Right atrium auricular region (tissue), 2 donors: ENCODE results near the gene RNU7-1. TPM values are rescaled to one million over a fixed set of nuclear protein-coding genes. Genes with fewer than 3 reads are reported as not detected.

Source experiments
- DNase-seq: peaks from one replicate; pipeline ENCODE4 v3.0.0-alpha.2; 2019; ENCODE audit warnings: low spot score
- H3K27ac ChIP-seq, 2 donors: fragments of 200-600 bp; sonication (generic); 1 replicate in 1 of 2; 2 replicates in 1 of 2; pipeline ENCODE4 v1.5.1; 2016 to 2019
- H3K27me3 ChIP-seq, 2 donors: fragments of 200-600 bp; sonication (generic); one replicate each; pipeline versions ENCODE4 v1.5.1 to v1.6.0; 2017 to 2019
- H3K36me3 ChIP-seq: fragments of 200-600 bp; sonication (generic); one replicate; pipeline ENCODE4 v1.5.1; 2016
- H3K4me1 ChIP-seq, 2 donors: fragments of 200-600 bp; sonication (generic); one replicate each; pipeline versions ENCODE4 v1.5.1 to v1.6.0; 2017 to 2019
- H3K4me3 ChIP-seq, 2 donors: fragments of 200-600 bp; sonication (generic); 1 replicate in 1 of 2; 2 replicates in 1 of 2; pipeline ENCODE4 v1.5.1; 2017 to 2019; ENCODE audit warnings: mild to moderate bottlenecking in 1 of 2, moderate library complexity in 1 of 2
- H3K9me3 ChIP-seq, 2 donors: fragments of 200-600 bp; sonication (generic); one replicate each; pipeline ENCODE4 v1.5.1; 2019
- total RNA-seq, 2 donors: library from RNA; depleted of rRNA; stranded (reverse); fragments of >200 nt; gene quantifications; one replicate each; pipeline ENCODE4 v1.1.0, GENCODE V29; 2016
- TF ChIP-seq, protein P1 (sequence below), 2 donors: fragments of 200-600 bp; sonication (generic); IDR thresholded peaks; one replicate each; pipeline ENCODE4 v1.5.1; 2019; ENCODE audit warnings: antibody characterized with exemption in 2 of 2

The RNU7-1 gene
- total RNA-seq, 2 donors from 2014 or later: not detected

GRCh38 chr12:6956021-6956727 lies 12.6 kb downstream of the RNU7-1 start:
- no peaks in the 10 kb centered on the region for H3K9me3 ChIP-seq
- TF ChIP-seq, protein P1, sequence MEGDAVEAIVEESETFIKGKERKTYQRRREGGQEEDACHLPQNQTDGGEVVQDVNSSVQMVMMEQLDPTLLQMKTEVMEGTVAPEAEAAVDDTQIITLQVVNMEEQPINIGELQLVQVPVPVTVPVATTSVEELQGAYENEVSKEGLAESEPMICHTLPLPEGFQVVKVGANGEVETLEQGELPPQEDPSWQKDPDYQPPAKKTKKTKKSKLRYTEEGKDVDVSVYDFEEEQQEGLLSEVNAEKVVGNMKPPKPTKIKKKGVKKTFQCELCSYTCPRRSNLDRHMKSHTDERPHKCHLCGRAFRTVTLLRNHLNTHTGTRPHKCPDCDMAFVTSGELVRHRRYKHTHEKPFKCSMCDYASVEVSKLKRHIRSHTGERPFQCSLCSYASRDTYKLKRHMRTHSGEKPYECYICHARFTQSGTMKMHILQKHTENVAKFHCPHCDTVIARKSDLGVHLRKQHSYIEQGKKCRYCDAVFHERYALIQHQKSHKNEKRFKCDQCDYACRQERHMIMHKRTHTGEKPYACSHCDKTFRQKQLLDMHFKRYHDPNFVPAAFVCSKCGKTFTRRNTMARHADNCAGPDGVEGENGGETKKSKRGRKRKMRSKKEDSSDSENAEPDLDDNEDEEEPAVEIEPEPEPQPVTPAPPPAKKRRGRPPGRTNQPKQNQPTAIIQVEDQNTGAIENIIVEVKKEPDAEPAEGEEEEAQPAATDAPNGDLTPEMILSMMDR (IDR thresholded peaks at IDR 0.05): no peak
- DNase-seq: no peak
- H3K4me1 ChIP-seq: peaks cover 0 to 49% of the 10 kb centered on the region in 2 donors
- no peak overlapping the region for H3K27ac ChIP-seq
- no peaks in the 10 kb centered on the region for H3K27me3 ChIP-seq
- no peak overlapping the region for H3K4me3 ChIP-seq
- H3K36me3 ChIP-seq: no peaks in the 10 kb centered on the region

DNA sequence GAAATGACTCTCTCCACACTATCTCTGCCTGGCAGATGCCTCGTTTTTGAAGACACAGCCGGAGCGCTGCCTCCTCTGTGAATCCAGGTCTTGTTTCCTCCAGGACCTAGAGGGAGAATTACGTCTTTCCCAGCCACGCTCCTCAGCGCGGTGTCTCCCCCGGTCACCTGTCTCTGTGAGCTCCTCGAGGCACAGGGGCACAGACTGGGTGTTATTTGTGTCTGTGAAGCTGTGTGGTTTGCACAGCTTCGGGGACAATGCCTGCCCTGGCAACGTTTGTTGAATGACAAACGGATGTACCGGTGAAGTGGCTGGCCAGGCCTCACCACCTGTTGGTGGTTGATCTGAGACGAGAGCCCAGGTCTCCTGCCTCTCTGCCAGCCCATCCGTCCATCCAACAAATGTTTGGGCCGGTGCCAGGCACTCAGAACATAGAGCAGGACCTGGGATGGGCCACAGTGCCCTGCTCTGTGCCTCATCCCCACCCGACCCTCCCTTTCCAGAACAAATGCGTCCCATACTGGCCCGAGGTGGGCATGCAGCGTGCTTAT lies 13.6 kb downstream of the RNU7-1 start:
- no peaks in the 10 kb centered on the region for H3K27me3 ChIP-seq
- H3K36me3 ChIP-seq: no peaks in the 10 kb centered on the region
- DNase-seq: no peak
- no peak overlapping the region for H3K4me3 ChIP-seq
- H3K9me3 ChIP-seq: no peaks in the 10 kb centered on the region
- peaks cover 0 to 59% of the 10 kb centered on the region in 2 donors for H3K4me1 ChIP-seq
- no peak overlapping the region for H3K27ac ChIP-seq
- TF ChIP-seq, protein P1 (IDR thresholded peaks at IDR 0.05): no peak

DNA sequence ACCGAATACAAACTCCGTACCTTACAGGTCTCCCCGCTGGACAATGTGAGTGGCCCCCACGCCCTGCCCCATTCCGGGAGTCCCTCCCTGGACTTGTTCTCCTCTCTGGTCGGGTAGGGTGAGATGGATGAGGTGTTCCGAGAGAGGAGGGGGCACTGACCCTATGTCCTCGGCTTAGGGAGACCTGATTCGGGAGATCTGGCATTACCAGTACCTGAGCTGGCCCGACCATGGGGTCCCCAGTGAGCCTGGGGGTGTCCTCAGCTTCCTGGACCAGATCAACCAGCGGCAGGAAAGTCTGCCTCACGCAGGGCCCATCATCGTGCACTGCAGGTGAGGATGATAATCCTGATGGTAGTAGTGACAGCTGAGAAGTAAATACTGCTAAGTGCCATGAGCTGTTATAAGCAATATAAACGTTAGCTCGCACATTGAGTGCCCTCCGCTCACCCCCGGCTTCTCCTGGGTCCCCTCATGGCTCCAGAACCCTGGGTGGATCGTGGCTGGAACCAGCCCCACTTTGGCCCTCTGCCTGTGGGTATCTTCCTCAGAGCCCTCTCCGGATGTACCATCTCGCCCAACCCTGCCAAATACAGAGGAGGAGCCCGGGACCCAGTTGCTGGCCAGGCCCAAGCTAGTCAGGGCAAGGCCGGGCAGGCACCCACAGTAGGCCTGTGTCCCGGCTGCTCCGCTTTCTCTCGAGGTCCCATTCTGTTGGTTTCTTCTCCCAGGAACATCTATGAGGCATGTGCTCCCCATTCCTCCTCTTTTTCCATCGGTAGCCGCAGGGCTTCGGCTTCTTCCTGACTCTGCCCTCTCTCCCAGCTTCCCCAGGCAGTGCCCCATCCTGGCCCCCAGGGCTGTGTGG lies 14.4 kb downstream of the RNU7-1 start:
- no peaks in the 10 kb centered on the region for H3K36me3 ChIP-seq
- no peak for DNase-seq

GRCh38 chr12:6958609-6959057 lies 15.0 kb downstream of the RNU7-1 start:
- H3K9me3 ChIP-seq: no peaks in the 10 kb centered on the region
- TF ChIP-seq, protein P1 (IDR thresholded peaks at IDR 0.05): no peak
- no peak for DNase-seq
- H3K27ac ChIP-seq: peak overlapping the region; percentile 35 to 69
- no peaks in the 10 kb centered on the region for H3K36me3 ChIP-seq
- H3K4me1 ChIP-seq: peaks cover 0 to 52% of the 10 kb centered on the region in 2 donors
- no peak overlapping the region for H3K4me3 ChIP-seq
- no peaks in the 10 kb centered on the region for H3K27me3 ChIP-seq

More for the DNA sequence above, 14.4 kb downstream of the RNU7-1 start:
- no peak overlapping the region for H3K4me3 ChIP-seq
- peak overlapping the region in 1 of 2 donors; percentile 69 for H3K27ac ChIP-seq
- TF ChIP-seq, protein P1 (IDR thresholded peaks at IDR 0.05): no peak
- no peaks in the 10 kb centered on the region for H3K27me3 ChIP-seq
- peaks cover 0 to 57% of the 10 kb centered on the region in 2 donors for H3K4me1 ChIP-seq
- H3K9me3 ChIP-seq: no peaks in the 10 kb centered on the region

GRCh38 chr12:6959058-6959804 lies 15.6 kb downstream of the RNU7-1 start:
- Histone ChIP-seq H3K4me3 (no peak overlapping the region), H3K4me1 (peaks cover 0 to 46% of the 10 kb centered on the region in 2 donors), H3K27me3 (no peaks in the 10 kb centered on the region), H3K9me3 (no peaks in the 10 kb centered on the region), H3K36me3 (no peaks in the 10 kb centered on the region), H3K27ac (peak overlapping the region; percentile 35 to 69)
- DNase-seq: no peak
- TF ChIP-seq, protein P1 (IDR thresholded peaks at IDR 0.05): no peak
